H1 (cell line): ENCODE results near the gene RASGEF1B. TPM values are rescaled to one million over a fixed set of nuclear protein-coding genes. Genes with fewer than 3 reads are reported as not detected.

Experiments used
- CTCF ChIA-PET: fragments of 300-600 bp; sonication (Branson Sonifier 250); formaldehyde crosslinking; loops from one replicate; lab custom pipeline; 2021; ENCODE audit not compliant: partially characterized antibody; lab: Charles Lee
- POLR2A ChIA-PET: fragments of 300-600 bp; sonication (Branson Sonifier 250); formaldehyde crosslinking; loops from one replicate; lab custom pipeline; 2021; ENCODE audit warnings: inconsistent platforms; ENCODE audit not compliant: partially characterized antibody; lab: Charles Lee
- DNase-seq, 2 experiments: peaks; one replicate each; pipeline versions ENCODE4 v3.0.0 to v3.0.0-alpha.2; 2010 to 2022; ENCODE audit warnings: low spot score in 2 of 2, low read depth in 1 of 2, mixed read lengths in 1 of 2
- FAIRE-seq: peaks from 2 replicates; lab custom pipeline; 2011; peaks lifted over from hg19 to GRCh38; lab: Jason Lieb, UNC
- H2AFZ ChIP-seq: 2 replicates; pipeline ENCODE4 v1.8.1; 2012; ENCODE audit warnings: low read length, inconsistent platforms
- H2AK5ac ChIP-seq: 2 replicates; pipeline ENCODE4 v1.6.1; 2013; ENCODE audit warnings: low read depth, low read length
- H2BK120ac ChIP-seq: replicated peaks from 2 replicates; pipeline ENCODE3; 2013; ENCODE audit warnings: low read depth, low read length, inconsistent platforms
- H2BK12ac ChIP-seq: 2 replicates; pipeline ENCODE4 v1.6.1; 2013; ENCODE audit warnings: low read depth, low read length
- H2BK15ac ChIP-seq: 2 replicates; pipeline ENCODE4 v1.6.1; 2013; ENCODE audit warnings: low read length
- H2BK20ac ChIP-seq: 2 replicates; pipeline ENCODE4 v1.6.1; 2013; ENCODE audit warnings: low read length
- H2BK5ac ChIP-seq: 2 replicates; pipeline ENCODE4 v1.6.1; 2013; ENCODE audit warnings: low read depth, low read length
- H3K14ac ChIP-seq: 2 replicates; pipeline ENCODE4 v1.6.1; 2013; ENCODE audit warnings: inconsistent platforms; ENCODE audit not compliant: insufficient read length
- H3K18ac ChIP-seq: 2 replicates; pipeline ENCODE4 v1.6.1; 2013; ENCODE audit warnings: low read length; ENCODE audit errors: extremely low read depth
- H3K23ac ChIP-seq: 2 replicates; pipeline ENCODE4 v1.6.1; 2013; ENCODE audit warnings: inconsistent platforms; ENCODE audit not compliant: insufficient read length
- H3K23me2 ChIP-seq: 2 replicates; pipeline ENCODE4 v1.6.1; 2013; ENCODE audit warnings: low read depth, low read length
- H3K27ac ChIP-seq: 2 replicates; pipeline ENCODE4 v1.6.1; 2011; ENCODE audit warnings: low read depth, low read length, inconsistent platforms
- H3K27me3 ChIP-seq, 4 experiments: replicated peaks in 1 of 4; 1 replicate in 1 of 4; 2 replicates in 3 of 4; pipeline versions ENCODE4 v1.6.1 to v1.8.1; 2011 to 2013; ENCODE audit warnings: low read length in 3 of 4, mild to moderate bottlenecking in 3 of 4, inconsistent platforms in 2 of 4, mixed read lengths in 2 of 4, moderate library complexity in 1 of 4; ENCODE audit not compliant: control insufficient read depth in 3 of 4, insufficient read depth in 3 of 4; ENCODE audit errors: extremely low read depth in 1 of 4
- H3K36me3 ChIP-seq, 4 experiments: 2 replicates each; pipeline versions ENCODE4 v1.6.1 to v1.8.1; 2011 to 2013; ENCODE audit warnings: mild to moderate bottlenecking in 4 of 4, low read length in 3 of 4, moderate library complexity in 2 of 4, control low read depth in 1 of 4, inconsistent platforms in 1 of 4; ENCODE audit not compliant: insufficient read depth in 4 of 4, control insufficient read depth in 2 of 4
- H3K4ac ChIP-seq: replicated peaks from 2 replicates; pipeline ENCODE3; 2013; ENCODE audit warnings: low read length, low read depth, mixed read lengths, inconsistent platforms; ENCODE audit not compliant: insufficient read length
- H3K4me1 ChIP-seq, 4 experiments: replicated peaks in 1 of 4; 1 replicate in 1 of 4; 2 replicates in 3 of 4; pipeline versions ENCODE4 v1.6.1 to v1.8.1; 2011 to 2013; ENCODE audit warnings: low read length in 3 of 4, inconsistent platforms in 2 of 4, mixed read lengths in 1 of 4; ENCODE audit not compliant: insufficient read depth in 4 of 4, control insufficient read depth in 3 of 4
- H3K4me2 ChIP-seq, 2 experiments: 2 replicates each; pipeline versions ENCODE4 v1.6.1 to v1.8.1; 2011 to 2013; ENCODE audit warnings: low read depth in 2 of 2, low read length in 2 of 2, control low read depth in 1 of 2, inconsistent platforms in 1 of 2, mild to moderate bottlenecking in 1 of 2; ENCODE audit not compliant: insufficient read depth in 1 of 2
- H3K4me3 ChIP-seq, 4 experiments: fragments of 200-600, 300-600 bp in 1 of 4; sonication (generic), shearing (Covaris generic), sonication (Bioruptor Twin) in 1 of 4; 2 replicates each; pipeline versions ENCODE4 v1.5.1 to v1.8.1; 2011 to 2016; ENCODE audit warnings: low read length in 4 of 4, low read depth in 3 of 4, control low read depth in 2 of 4, inconsistent platforms in 2 of 4, mild to moderate bottlenecking in 2 of 4, mixed read lengths in 1 of 4, moderate library complexity in 1 of 4; ENCODE audit not compliant: insufficient read depth in 2 of 4; ENCODE audit errors: extremely low read depth in 1 of 4
- H3K56ac ChIP-seq: replicated peaks from 2 replicates; pipeline ENCODE3; 2013; ENCODE audit warnings: low read depth, mild to moderate bottlenecking, mixed read lengths, low read length, inconsistent platforms; ENCODE audit not compliant: insufficient read length
- H3K79me1 ChIP-seq: 2 replicates; pipeline ENCODE4 v1.6.1; 2013; ENCODE audit warnings: low read depth, low read length, control low read depth
- H3K79me2 ChIP-seq, 2 experiments: 2 replicates each; pipeline versions ENCODE4 v1.6.1 to v1.8.1; 2012 to 2013; ENCODE audit warnings: low read length in 2 of 2, mild to moderate bottlenecking in 2 of 2, inconsistent platforms in 1 of 2; ENCODE audit not compliant: insufficient read depth in 2 of 2, control insufficient read depth in 1 of 2
- H3K9ac ChIP-seq, 4 experiments: replicated peaks in 1 of 4; 1 replicate in 1 of 4; 2 replicates in 3 of 4; pipeline versions ENCODE4 v1.6.1 to v1.8.1; 2011 to 2013; ENCODE audit warnings: low read depth in 3 of 4, low read length in 3 of 4, control low read depth in 2 of 4, mild to moderate bottlenecking in 2 of 4, moderate library complexity in 2 of 4, inconsistent platforms in 1 of 4; ENCODE audit errors: extremely low read depth in 1 of 4
- H3K9me3 ChIP-seq, 2 experiments: 2 replicates each; pipeline versions ENCODE4 v1.6.1 to v1.8.1; 2012 to 2013; ENCODE audit warnings: mild to moderate bottlenecking in 2 of 2, moderate library complexity in 2 of 2, control low read depth in 1 of 2, inconsistent platforms in 1 of 2, low read depth in 1 of 2, low read length in 1 of 2, mixed read lengths in 1 of 2; ENCODE audit not compliant: insufficient read depth in 2 of 2
- H4K20me1 ChIP-seq, 2 experiments: replicated peaks in 1 of 2; 2 replicates each; pipeline versions ENCODE3 to v1.8.1; 2011 to 2013; ENCODE audit warnings: inconsistent platforms in 2 of 2, low read length in 2 of 2, mild to moderate bottlenecking in 1 of 2; ENCODE audit not compliant: insufficient read depth in 2 of 2, control insufficient read depth in 1 of 2
- H4K5ac ChIP-seq: 2 replicates; pipeline ENCODE4 v1.6.1; 2013; ENCODE audit warnings: low read length, low read depth, mixed read lengths, inconsistent platforms; ENCODE audit not compliant: insufficient read length
- H4K8ac ChIP-seq: 2 replicates; pipeline ENCODE4 v1.8.0; 2013; ENCODE audit warnings: mild to moderate bottlenecking, moderate library complexity, low read length, inconsistent platforms; ENCODE audit not compliant: insufficient read depth; ENCODE audit errors: extremely low read depth
- H4K91ac ChIP-seq: replicated peaks from 2 replicates; pipeline ENCODE3; 2013; ENCODE audit warnings: low read length, mixed read lengths, inconsistent platforms; ENCODE audit not compliant: insufficient read length
- BACH1 ChIP-seq: IDR thresholded peaks from 2 replicates; pipeline ENCODE4 v1.6.1; 2012; ENCODE audit warnings: low read length, improper control_type of control experiment
- JUND ChIP-seq: IDR thresholded peaks from 2 replicates; pipeline ENCODE4 v1.6.1; 2011; ENCODE audit warnings: mild to moderate bottlenecking, improper control_type of control experiment, low read length
- POU5F1 ChIP-seq: IDR thresholded peaks from 2 replicates; pipeline ENCODE4 v1.6.1; 2011; ENCODE audit warnings: low read depth, mild to moderate bottlenecking, low read length, moderate library complexity
- TEAD4 ChIP-seq: IDR thresholded peaks from 2 replicates; pipeline ENCODE4 v1.6.1; 2012; ENCODE audit warnings: low read depth, low read length, inconsistent platforms, mixed read lengths
- WGBS, 2 experiments: shearing (Covaris generic) in 1 of 2; methylation state at CpG; one replicate each; pipeline versions ENCODE4 v1.1.6 to v1.1.7; 2013 to 2015; ENCODE audit warnings: low lambda C conversion rate in 2 of 2, mixed read lengths in 2 of 2, inconsistent platforms in 1 of 2, low coverage in 1 of 2, missing lambda C conversion rate in 1 of 2; ENCODE audit not compliant: insufficient replicate concordance in 2 of 2, insufficient coverage in 1 of 2, insufficient read length in 1 of 2; ENCODE audit errors: extremely low coverage in 1 of 2, missing lambda C conversion rate in 1 of 2; 5-methylcytosine and 5-hydroxymethylcytosine counted together
- polyA plus RNA-seq, 7 experiments: library from polyadenylated mRNA; depleted of rRNA in 3 of 7; stranded (reverse) in 5 of 7; unstranded in 2 of 7; fragments of >200 nt in 5 of 7; fragments of 200-250 nt in 2 of 7; gene quantifications; 1 replicate in 5 of 7; 2 replicates in 1 of 7; 4 replicates in 1 of 7; pipeline versions ENCODE4 v1.2.1 to v1.2.3, GENCODE V29; 2011 to 2013; ENCODE audit warnings: missing spikeins in 2 of 7, mixed read lengths in 2 of 7
- total RNA-seq: library from RNA; stranded (reverse); fragmentation: NEBNext Ultra II Directional; extraction: Animal tissue kit (Norgen Biotek cat#: 25700); gene quantifications from 2 replicates; pipeline ENCODE4 v1.2.1, GENCODE V29; 2021

Gene RASGEF1B
- total and polyA plus RNA-seq, 2 of the 8 experiments (the other 6 are each of a cell fraction or from before 2014, with no cell fraction given): 1.6 to 4.7 TPM

DNA sequence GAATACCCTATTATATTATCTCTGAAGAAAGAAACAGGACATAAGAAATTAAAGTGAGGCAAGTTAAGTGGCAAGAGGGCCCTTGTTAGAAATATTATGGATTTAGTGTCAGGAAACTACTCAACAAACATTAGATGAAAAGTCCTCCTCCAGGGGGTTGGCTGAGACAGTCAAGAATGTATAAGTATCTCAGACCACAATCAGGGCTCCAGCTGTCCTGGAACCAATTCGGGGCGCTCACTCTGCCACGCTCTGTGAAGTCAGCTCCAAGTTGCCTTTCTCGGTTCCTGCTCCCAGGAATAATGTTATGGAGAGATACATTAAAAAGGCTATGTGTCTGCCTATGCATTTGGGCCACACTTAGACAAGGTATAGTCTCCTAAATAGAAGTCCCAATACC is 73.3 kb downstream of the RASGEF1B start:
- H2AK5ac ChIP-seq: no peak overlapping the region
- no peak overlapping the region for H2BK120ac ChIP-seq
- ChIA-PET CTCF (interaction anchor here (1.0 to 1.7 kb wide), 3 partner anchors 69 to 804 kb away, joined by 3 to 8 read pairs (median 8); no protein-coding TSS in a partner anchor), POLR2A (no interaction called here)
- no peak overlapping the region for H2BK20ac ChIP-seq
- 98% methylated on average over 4 of the region's 4 CpGs; no CpG with 5 or more reads in 1 of the 2 experiments for WGBS, 2 experiments
- H4K20me1 ChIP-seq: no peaks in the 10 kb centered on the region
- no peaks in the 10 kb centered on the region for H3K4me1 ChIP-seq
- H3K27me3 ChIP-seq: no peaks in the 10 kb centered on the region
- DNase-seq (no peak), FAIRE-seq (no peak)
- no peaks in the 10 kb centered on the region for H3K9me3 ChIP-seq
- no peak overlapping the region for H3K23ac ChIP-seq
- TF ChIP-seq JUND (no peak), POU5F1 (no peak), TEAD4 (no peak), BACH1 (no peak)
- no peaks in the 10 kb centered on the region for H3K36me3 ChIP-seq
- no peak overlapping the region for H3K4me3 ChIP-seq
- no peak overlapping the region for H3K9ac ChIP-seq
- H3K79me2 ChIP-seq: no peaks in the 10 kb centered on the region
- H3K14ac ChIP-seq: no peak overlapping the region
- H2BK15ac ChIP-seq: no peak overlapping the region
- no peak overlapping the region for H2BK12ac ChIP-seq
- no peak overlapping the region for H3K4me2 ChIP-seq
- H2AFZ ChIP-seq: no peak overlapping the region
- H3K79me1 ChIP-seq: no peaks in the 10 kb centered on the region
- no peak overlapping the region for H2BK5ac ChIP-seq
- no peak overlapping the region for H4K91ac ChIP-seq
- H3K4ac ChIP-seq: no peak overlapping the region
- H4K5ac ChIP-seq: no peak overlapping the region
- no peak overlapping the region for H3K27ac ChIP-seq
- no peak overlapping the region for H4K8ac ChIP-seq
- no peaks in the 10 kb centered on the region for H3K23me2 ChIP-seq
- no peak overlapping the region for H3K18ac ChIP-seq
- H3K56ac ChIP-seq: no peak overlapping the region
